GM12878 (cell line): ENCODE data around the gene ADGRG1. TPM values are rescaled to one million over a fixed set of nuclear protein-coding genes. Genes with fewer than 3 reads are reported as not detected.

Source experiments
- ATAC-seq: fragments of 200-7000 bp; cut with Tn5 transposase; 3 replicates; pipeline ENCODE4 v1.9.1; 2020; ENCODE audit warnings: mild to moderate bottlenecking, moderate library complexity
- BruUV-seq: library from RNA; stranded (reverse); fragments of 400-500 nt; replicated peaks from 2 replicates; lab custom pipeline; 2021; lab: Mats Ljungman, UMichigan
- CTCF ChIA-PET: fragments of 300-600 bp; sonication (Branson Sonifier 250); formaldehyde crosslinking; extraction: SDS; loops from one replicate; lab custom pipeline; 2021; ENCODE audit warnings: inconsistent platforms; lab: Yijun Ruan, JAX
- POLR2A ChIA-PET: fragments of 350-600 bp; formaldehyde crosslinking; extraction: SDS; loops from one replicate; lab custom pipeline; 2021; ENCODE audit warnings: inconsistent platforms; lab: Charles Lee
- RAD21 ChIA-PET: fragments of 300-600 bp; sonication (Branson Sonifier 250); formaldehyde crosslinking; loops from one replicate; lab custom pipeline; 2023; ENCODE audit warnings: antibody characterized with exemption; ENCODE audit not compliant: unreplicated experiment; lab: Charles Lee
- SMC1A ChIA-PET: fragments of 300-600 bp; sonication (Branson Sonifier 250); formaldehyde crosslinking; loops from one replicate; lab custom pipeline; 2023; ENCODE audit not compliant: unreplicated experiment, uncharacterized antibody; lab: Charles Lee
- DNase-seq: peaks from one replicate; pipeline ENCODE4 v3.0.0-alpha.2; 2011; ENCODE audit warnings: low read depth, low spot score
- FAIRE-seq: peaks from 3 replicates; lab custom pipeline; 2011; peaks lifted over from hg19 to GRCh38; lab: Jason Lieb, UNC
- H2AFZ ChIP-seq: 2 replicates; pipeline ENCODE4 v1.6.0; 2011; ENCODE audit warnings: low read depth, low read length, control low read depth; ENCODE audit not compliant: control insufficient read depth
- H3K27ac ChIP-seq: 2 replicates; pipeline ENCODE4 v1.5.1; 2011; ENCODE audit warnings: control low read depth; ENCODE audit not compliant: control insufficient read depth, insufficient read depth
- H3K27me3 ChIP-seq, 2 experiments: replicated peaks in 1 of 2; 2 replicates each; pipeline versions ENCODE4 v1.6.0 to v1.6.1; 2011; ENCODE audit warnings: low read length in 1 of 2; ENCODE audit not compliant: control insufficient read depth in 2 of 2, insufficient read depth in 2 of 2
- H3K36me3 ChIP-seq, 2 experiments: 2 replicates each; pipeline ENCODE4 v1.5.1; 2011; ENCODE audit warnings: low read length in 1 of 2; ENCODE audit not compliant: control insufficient read depth in 2 of 2, insufficient read depth in 2 of 2
- H3K4me1 ChIP-seq: 2 replicates; pipeline ENCODE4 v1.6.1; 2011; ENCODE audit warnings: mild to moderate bottlenecking, low read length, moderate library complexity, mixed read lengths; ENCODE audit not compliant: control insufficient read depth, insufficient read depth
- H3K4me2 ChIP-seq: 2 replicates; pipeline ENCODE4 v1.6.0; 2011; ENCODE audit warnings: control low read depth; ENCODE audit not compliant: control insufficient read depth, insufficient read depth
- H3K4me3 ChIP-seq: fragments of 200-600 bp; sonication (generic); 2 replicates; pipeline ENCODE4 v1.5.1; 2016
- H3K79me2 ChIP-seq: 2 replicates; pipeline ENCODE4 v1.6.0; 2011; ENCODE audit warnings: low read length; ENCODE audit not compliant: control insufficient read depth, insufficient read depth
- H3K9ac ChIP-seq: 2 replicates; pipeline ENCODE4 v1.8.0; 2011; ENCODE audit warnings: low read length, control low read depth, mixed read lengths; ENCODE audit not compliant: control insufficient read depth, insufficient read depth
- H3K9me3 ChIP-seq: replicated peaks from 3 replicates; pipeline ENCODE4 v1.5.1; 2011; ENCODE audit warnings: mild to moderate bottlenecking, low read length; ENCODE audit not compliant: control insufficient read depth, insufficient read depth
- H4K20me1 ChIP-seq: 2 replicates; pipeline ENCODE4 v1.6.0; 2011; ENCODE audit not compliant: control insufficient read depth, insufficient read depth
- EP300 ChIP-seq, 2 experiments: fragments of 150-350 bp in 1 of 2; IDR thresholded peaks; 2 replicates each; pipeline ENCODE4 v1.6.1; 2011 to 2012; ENCODE audit warnings: low read depth in 2 of 2, low read length in 2 of 2, borderline replicate concordance in 1 of 2, improper control_type of control experiment in 1 of 2, inconsistent platforms in 1 of 2; ENCODE audit not compliant: control insufficient read depth in 1 of 2
- MTA3 ChIP-seq: IDR thresholded peaks from 2 replicates; pipeline ENCODE4 v1.6.1; 2012; ENCODE audit warnings: low read length, inconsistent platforms, borderline replicate concordance
- NFYA ChIP-seq: IDR thresholded peaks from 2 replicates; pipeline ENCODE4 v1.6.1; 2011; ENCODE audit warnings: low read depth, mild to moderate bottlenecking, low read length, improper control_type of control experiment, borderline replicate concordance
- POU2F2 ChIP-seq: IDR thresholded peaks from 3 replicates; pipeline ENCODE4 v1.6.1; 2011; ENCODE audit warnings: low read depth, mild to moderate bottlenecking, low read length, borderline replicate concordance
- SMARCA5 ChIP-seq: fragments of 450-650 bp; IDR thresholded peaks from 2 replicates; pipeline ENCODE4 v1.6.1; 2017; ENCODE audit warnings: mild to moderate bottlenecking
- SP1 ChIP-seq: IDR thresholded peaks from one replicate; pipeline ENCODE4 v1.6.1; 2011; ENCODE audit warnings: low read depth, low read length
- ZBTB4 ChIP-seq: fragments of 450-650 bp; formaldehyde crosslinking; IDR thresholded peaks from 2 replicates; pipeline ENCODE4 v1.4.0; 2022; ENCODE audit warnings: mild to moderate bottlenecking, moderate library complexity
- WGBS: methylation state at CpG from one replicate; pipeline ENCODE4 v1.1.6; 2016; ENCODE audit warnings: low lambda C conversion rate; ENCODE audit not compliant: insufficient replicate concordance, insufficient coverage; ENCODE audit errors: missing lambda C conversion rate; 5-methylcytosine and 5-hydroxymethylcytosine counted together
- in situ Hi-C: fragments of 300-500 bp; cut with MboI; formaldehyde crosslinking; loops from 9 replicates; pipeline ENCODE4 v1.14.3; 2018; ENCODE audit warnings: mixed read lengths
- intact Hi-C: fragments of 100-400 bp; cut with micrococcal nuclease; formaldehyde crosslinking; loops from one replicate; pipeline ENCODE4 v1.14.2; 2022; ENCODE audit not compliant: unreplicated experiment
- polyA plus RNA-seq, 11 experiments: library from polyadenylated mRNA; depleted of rRNA in 4 of 11; unstranded in 6 of 11; stranded (reverse) in 5 of 11; fragments of >200 nt; fragmentation: Nextera tagmentation in 4 of 11; fragmentation: Illumina TruSeq in 1 of 11; extraction: Ambion mirVana in 4 of 11; extraction: Trizol in 1 of 11; gene quantifications; 1 replicate in 1 of 11; 2 replicates in 10 of 11; pipeline versions ENCODE4 v1.2.1 to v1.2.3, GENCODE V29; 2011 to 2016; ENCODE audit warnings: inconsistent platforms in 2 of 11, missing spikeins in 2 of 11, low read depth in 1 of 11
- total RNA-seq, 4 experiments: library from RNA; depleted of rRNA in 3 of 4; stranded (reverse); fragments of >200 nt in 3 of 4; fragmentation: Illumina TruSeq in 1 of 4; extraction: Trizol in 1 of 4; gene quantifications; 2 replicates each; pipeline versions ENCODE4 v1.2.1 to v1.2.3, GENCODE V29; 2013 to 2021

The ADGRG1 gene
- total and polyA plus RNA-seq, 10 of the 15 experiments (the other 5 are each of a cell fraction or from before 2014, with no cell fraction given): 0.07 to 2.0 (median 0.75) TPM

- POLR2A ChIA-PET: interaction anchor here (1.1 to 1.8 kb wide), 4 partner anchors 37 to 56 kb away, joined by 3 to 11 read pairs (median 5); no protein-coding TSS in a partner anchor
- in situ Hi-C loops (no loop called here), intact Hi-C loops (no loop called here)
- Histone ChIP-seq H2AFZ (no peak overlapping the region), H3K4me2 (peak overlapping the region; percentile 44; the same call in 1 of the 2 replicates), H3K4me1 (peaks cover 19% of the 10 kb centered on the region), H3K4me3 (no peak overlapping the region), H3K36me3 (no peaks in the 10 kb centered on the region), H3K9ac (no peak overlapping the region), H4K20me1 (no peaks in the 10 kb centered on the region), H3K79me2 (no peaks in the 10 kb centered on the region), H3K27me3 (no peaks in the 10 kb centered on the region), H3K27ac (no peak overlapping the region), H3K9me3 (no peaks in the 10 kb centered on the region)
- TF ChIP-seq SMARCA5 (0 out of 2 replicates have a peak, but pooled peaks have one; percentile 9), NFYA (no peak), MTA3 (no peak), SP1 (no peak), EP300 (IDR thresholded peaks at IDR 0.05; ENCODE audit: borderline replicate concordance in 1 of 2, control insufficient read depth in 1 of 2, low read depth in 2 of 2, low read length in 2 of 2) (no peak), POU2F2 (no peak), ZBTB4 (CRISPR knock-in tag) (no peak)
- no peak for DNase-seq
- RAD21 ChIA-PET: interaction anchor here (0.5 to 6.0 kb wide), 18 partner anchors 8 to 357 kb away, joined by 3 to 88 read pairs (median 6); partner anchors contain the start of gene KATNB1
- FAIRE-seq: no peak
- CTCF ChIA-PET: interaction anchor here (1.0 to 8.1 kb wide), 13 partner anchors 9 to 229 kb away, joined by 3 to 210 read pairs (median 14); partner anchors contain the start of gene KATNB1
- WGBS: 40% methylated on average over 10 of the region's 10 CpGs
- ATAC-seq: no peak
- SMC1A ChIA-PET: interaction anchor here (0.7 to 6.6 kb wide), 11 partner anchors 9 to 354 kb away, joined by 3 to 126 read pairs (median 10); partner anchors contain the start of gene USB1
- no TSS peak for BruUV-seq
Observed at GRCh38 chr16:57647136-57647875, 18.9 kb downstream of the ADGRG1 start.
